ENCODE results near the gene OSM.
"Not testable (repeated sequence)": the region's sequence is repeated elsewhere in the genome, so short reads cannot be mapped to it uniquely, and the experiment has no call there.

The OSM gene

DNA sequence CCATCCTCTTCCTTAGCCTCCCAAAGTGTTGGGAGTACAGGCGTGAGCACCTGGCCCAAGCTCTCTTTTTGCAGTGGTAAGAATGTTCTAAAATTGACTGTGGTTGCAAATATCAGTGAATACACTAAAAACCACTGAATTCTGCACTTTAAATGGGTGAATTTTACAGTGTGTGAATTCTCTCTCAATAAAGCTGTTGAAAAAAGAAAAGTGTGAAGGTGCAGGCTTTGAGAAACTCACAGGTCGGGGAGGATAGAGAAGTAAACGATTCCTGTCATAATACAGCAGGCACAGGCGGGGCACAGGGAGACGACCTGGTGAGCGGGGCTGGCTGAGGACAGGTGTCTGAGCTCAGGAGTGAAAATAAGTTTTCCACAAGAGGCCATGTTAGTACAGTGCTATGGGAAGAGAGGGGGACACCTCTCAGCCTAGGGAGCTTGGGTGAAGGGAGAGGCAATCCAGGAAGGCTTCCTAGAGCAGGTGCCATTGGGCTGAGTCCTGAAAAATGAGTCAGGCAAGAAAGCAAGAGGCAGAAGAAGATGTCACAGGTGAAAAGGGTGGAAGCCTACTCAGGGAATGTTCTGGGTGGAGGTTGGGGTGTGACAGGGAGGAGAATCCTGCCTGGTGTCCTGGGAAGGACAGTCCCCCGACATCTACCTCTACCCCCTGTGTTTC, 46.2 kb downstream of the OSM start:
- Mint-ChIP-seq H3K36me3 (no peaks in the 10 kb centered on the region), H3K4me3 (no peak overlapping the region), H3K27me3 (peaks cover 4% of the 10 kb centered on the region), H3K4me1 (peaks cover 25% of the 10 kb centered on the region), H3K9me3 (no peaks in the 10 kb centered on the region), H3K27ac (peak overlapping the region; percentile 16)
- ATAC-seq (ENCODE audit: low read depth) (no peak), DNase-seq (ENCODE audit: low spot score in 2 of 2) (no peak)

DNA sequence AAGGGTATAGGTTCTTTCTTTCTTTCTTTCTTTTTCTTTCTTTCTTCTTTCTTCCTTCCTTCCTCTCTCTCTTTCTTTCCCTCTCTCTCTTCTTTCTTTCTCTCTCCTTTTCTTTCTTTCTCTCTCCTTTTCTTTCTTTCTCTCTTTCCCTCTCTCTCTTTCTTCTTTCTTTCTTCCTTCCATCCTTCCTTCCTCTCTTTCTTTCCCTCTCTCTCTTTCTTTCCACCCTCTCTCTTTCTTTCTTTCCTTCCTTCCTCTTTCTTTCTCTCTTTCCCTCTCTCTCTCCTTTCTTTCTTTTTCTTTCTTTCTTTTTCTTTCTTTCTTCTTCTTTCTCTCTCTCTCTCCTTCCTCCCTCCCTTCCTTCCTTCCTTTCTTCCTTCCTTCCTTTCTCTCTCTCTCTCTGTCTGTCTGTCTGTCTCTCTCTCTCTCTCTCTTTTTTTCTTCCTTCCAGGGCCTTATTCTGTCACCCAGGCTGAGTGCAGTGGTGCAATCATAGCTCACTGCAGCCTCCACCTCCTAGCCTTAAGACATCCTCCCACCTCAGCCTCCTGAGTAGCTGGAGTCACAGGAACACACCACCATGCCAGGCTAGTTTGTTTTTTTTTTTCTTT, 46.9 kb downstream of the OSM start:
- H3K4me1 Mint-ChIP-seq, result peaks cover 28% of the 10 kb centered on the region
- no peak overlapping the region for H3K4me3 Mint-ChIP-seq
- H3K27me3 Mint-ChIP-seq, result no peaks in the 10 kb centered on the region
- no peak overlapping the region for H3K27ac Mint-ChIP-seq
- DNase-seq (ENCODE audit: low spot score in 2 of 2), result no peak
- no peaks in the 10 kb centered on the region for H3K9me3 Mint-ChIP-seq
- no peak for ATAC-seq (ENCODE audit: low read depth)
- no peaks in the 10 kb centered on the region for H3K36me3 Mint-ChIP-seq

DNA sequence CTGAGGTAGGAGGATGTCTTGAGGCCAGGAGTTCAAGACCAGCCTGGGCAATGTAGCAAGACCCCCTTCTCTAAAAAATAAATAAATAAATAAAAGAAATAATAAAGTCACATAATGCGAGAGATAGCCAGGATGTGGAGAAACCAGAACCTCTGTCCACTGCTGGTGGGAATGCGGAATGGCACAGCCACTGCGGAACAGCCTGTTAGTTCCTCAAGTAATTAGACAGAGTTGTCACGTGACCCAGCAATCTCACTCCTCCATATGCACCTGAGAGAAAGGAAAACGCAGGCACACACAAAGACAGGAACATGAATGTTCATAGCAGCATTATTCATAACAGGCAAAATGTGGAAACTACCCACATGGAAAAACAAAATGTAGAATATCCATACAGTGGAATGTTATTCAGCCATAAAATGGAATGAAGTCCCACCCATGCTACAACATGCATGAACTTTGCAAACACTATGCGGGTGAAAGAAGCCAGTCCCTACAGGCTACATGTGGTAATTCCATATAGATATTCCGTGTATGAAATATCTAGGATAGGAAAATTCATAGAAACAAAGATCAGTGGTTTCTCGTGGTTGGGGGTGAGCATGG, 47.5 kb downstream of the OSM start:
- Mint-ChIP-seq H3K4me1 (peaks cover 28% of the 10 kb centered on the region), H3K36me3 (no peaks in the 10 kb centered on the region), H3K27ac (no peak overlapping the region)

DNA sequence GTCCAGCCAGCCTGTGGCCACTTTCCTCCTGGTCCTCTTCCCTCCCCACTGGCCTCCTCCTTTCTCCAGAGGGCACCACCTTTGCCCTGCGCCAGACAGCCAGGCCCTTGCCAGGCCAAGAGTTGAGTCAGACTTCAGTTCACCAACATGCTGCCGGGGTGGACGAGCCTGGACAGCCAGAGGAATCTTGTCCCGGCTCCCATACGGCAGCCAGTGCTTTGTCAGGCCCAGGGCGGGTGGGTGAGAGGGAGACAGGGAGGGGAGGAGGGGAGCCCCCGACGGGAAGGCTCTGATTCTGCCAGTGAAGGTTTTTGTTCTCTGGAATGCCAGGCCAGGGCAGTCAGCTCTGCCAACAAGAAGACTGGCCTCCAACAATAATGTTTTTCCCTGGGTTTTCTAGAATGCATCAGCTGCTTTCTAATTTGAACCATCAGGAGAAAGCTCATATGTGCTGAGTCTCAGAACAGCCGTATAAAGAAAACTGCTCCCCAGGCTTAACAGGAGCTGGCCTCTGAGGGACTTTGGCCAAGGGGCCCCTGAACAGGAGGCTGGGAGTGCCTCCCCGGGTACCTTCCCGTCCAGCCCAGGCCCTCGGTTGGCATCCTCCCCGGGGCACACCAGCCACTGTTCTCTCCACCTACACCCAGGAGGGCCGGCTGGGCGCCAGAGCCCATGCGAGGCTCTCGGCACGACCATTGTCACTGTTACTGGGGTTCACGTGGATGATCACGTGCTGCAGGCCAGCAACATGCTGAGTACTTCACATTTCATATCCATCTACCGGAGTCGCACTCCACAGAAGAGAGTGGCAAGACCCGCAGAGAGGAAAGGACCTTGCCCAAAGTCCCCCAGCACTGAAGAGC, 48.7 kb downstream of the OSM start:
- ATAC-seq (ENCODE audit: low read depth) (no peak), DNase-seq (ENCODE audit: low spot score in 2 of 2) (no peak)
- Mint-ChIP-seq H3K4me3 (no peak overlapping the region), H3K36me3 (no peaks in the 10 kb centered on the region), H3K27ac (no peak overlapping the region), H3K9me3 (no peaks in the 10 kb centered on the region), H3K4me1 (peaks cover 30% of the 10 kb centered on the region), H3K27me3 (peaks cover 7% of the 10 kb centered on the region)

More for the DNA sequence above, 47.5 kb downstream of the OSM start:
- Mint-ChIP-seq H3K4me3 (no peak overlapping the region), H3K9me3 (no peaks in the 10 kb centered on the region), H3K27me3 (peaks cover 1% of the 10 kb centered on the region)
- ATAC-seq (ENCODE audit: low read depth) (no peak), DNase-seq (ENCODE audit: low spot score in 2 of 2) (no peak)

DNA sequence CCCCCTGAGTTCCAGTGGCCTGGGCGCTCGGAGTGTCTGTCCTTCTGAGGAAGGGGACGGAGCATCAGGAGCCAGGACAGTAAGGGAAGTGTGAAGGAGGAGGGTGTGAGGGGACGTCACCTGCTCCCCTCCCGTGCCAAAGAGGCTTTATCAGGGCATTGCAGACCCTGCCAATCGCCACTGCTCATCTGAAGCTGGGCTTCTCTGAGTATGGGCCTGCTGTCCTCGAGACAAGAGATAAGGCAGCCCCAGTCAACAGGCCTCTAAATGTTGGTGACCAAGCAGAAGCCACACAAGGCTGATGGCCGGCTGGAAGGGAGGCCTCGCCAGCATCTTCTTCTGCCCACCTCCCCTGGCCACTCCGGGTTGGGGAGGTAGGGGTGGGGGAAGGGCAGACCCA, 49.9 kb downstream of the OSM start:
- H3K4me3 Mint-ChIP-seq, result no peak overlapping the region
- no peaks in the 10 kb centered on the region for H3K9me3 Mint-ChIP-seq
- no peaks in the 10 kb centered on the region for H3K36me3 Mint-ChIP-seq
- peaks cover 26% of the 10 kb centered on the region for H3K4me1 Mint-ChIP-seq
- H3K27me3 Mint-ChIP-seq, result peaks cover 8% of the 10 kb centered on the region
- ATAC-seq (ENCODE audit: low read depth), result no peak
- no peak for DNase-seq (ENCODE audit: low spot score in 2 of 2)
- H3K27ac Mint-ChIP-seq, result no peak overlapping the region

DNA sequence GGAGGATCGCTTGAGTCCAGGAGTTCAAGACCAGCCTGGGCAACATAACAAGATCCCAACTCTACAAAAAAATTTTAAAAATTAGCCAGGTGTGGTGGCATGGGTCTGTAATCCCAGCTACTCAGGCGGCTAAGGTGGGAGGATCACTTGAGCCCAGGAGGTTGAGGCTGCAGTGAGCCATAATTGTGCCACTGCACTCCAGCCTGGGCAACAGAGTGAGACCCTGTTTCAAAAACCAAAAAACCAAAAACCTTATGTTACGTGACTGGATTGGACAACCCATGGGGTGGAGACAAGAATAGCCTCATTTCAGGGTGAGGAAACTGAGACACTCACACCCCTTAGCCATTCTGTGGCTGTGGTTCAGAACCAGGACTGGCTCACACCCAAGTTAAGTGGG, 50.4 kb downstream of the OSM start:
- not testable (repeated sequence) for H3K27me3 Mint-ChIP-seq; H3K27ac Mint-ChIP-seq; H3K36me3 Mint-ChIP-seq; DNase-seq (ENCODE audit: low spot score in 2 of 2); H3K4me3 Mint-ChIP-seq; ATAC-seq (ENCODE audit: low read depth); H3K9me3 Mint-ChIP-seq
- peaks cover 22% of the 10 kb centered on the region for H3K4me1 Mint-ChIP-seq

DNA sequence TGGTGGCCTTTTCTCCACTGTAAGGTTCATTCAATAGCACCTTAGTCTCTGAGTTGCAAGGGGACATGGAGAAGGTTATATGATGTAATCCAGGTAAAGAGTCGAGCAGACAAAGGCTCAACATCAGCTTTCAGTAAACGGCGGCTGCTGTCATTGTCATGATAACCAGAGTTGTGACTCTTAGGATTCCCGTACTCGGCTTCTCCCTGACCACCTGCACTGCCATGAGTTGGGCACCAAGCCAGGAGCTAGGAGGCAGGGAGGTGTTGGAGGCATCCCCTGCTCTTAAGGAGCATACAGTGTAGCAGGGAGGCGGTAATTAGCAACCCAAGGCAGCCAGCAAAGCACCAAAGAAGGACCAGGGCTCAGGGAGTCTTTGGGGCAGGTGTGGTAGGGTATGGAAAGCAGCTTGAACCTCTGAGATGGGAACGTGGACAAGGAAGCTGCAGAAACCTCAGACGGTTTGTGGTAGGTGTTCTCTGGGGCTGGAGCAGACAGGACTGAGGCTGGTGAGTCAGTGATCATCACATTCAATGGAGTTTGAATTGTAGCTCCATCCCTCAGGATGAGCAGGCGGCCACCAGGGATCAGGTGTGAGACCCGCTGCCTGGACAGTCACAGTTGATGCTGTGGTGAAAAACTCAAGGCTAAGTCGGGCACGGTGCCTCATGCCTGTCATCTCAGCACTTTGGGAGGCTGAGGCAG, 51.8 kb downstream of the OSM start:
- Mint-ChIP-seq H3K36me3 (no peaks in the 10 kb centered on the region), H3K4me1 (peaks cover 10% of the 10 kb centered on the region), H3K27me3 (peaks cover 15% of the 10 kb centered on the region), H3K27ac (no peak overlapping the region), H3K4me3 (no peak overlapping the region), H3K9me3 (no peaks in the 10 kb centered on the region)
- DNase-seq (ENCODE audit: low spot score in 2 of 2) (no peak), ATAC-seq (ENCODE audit: low read depth) (no peak)

DNA sequence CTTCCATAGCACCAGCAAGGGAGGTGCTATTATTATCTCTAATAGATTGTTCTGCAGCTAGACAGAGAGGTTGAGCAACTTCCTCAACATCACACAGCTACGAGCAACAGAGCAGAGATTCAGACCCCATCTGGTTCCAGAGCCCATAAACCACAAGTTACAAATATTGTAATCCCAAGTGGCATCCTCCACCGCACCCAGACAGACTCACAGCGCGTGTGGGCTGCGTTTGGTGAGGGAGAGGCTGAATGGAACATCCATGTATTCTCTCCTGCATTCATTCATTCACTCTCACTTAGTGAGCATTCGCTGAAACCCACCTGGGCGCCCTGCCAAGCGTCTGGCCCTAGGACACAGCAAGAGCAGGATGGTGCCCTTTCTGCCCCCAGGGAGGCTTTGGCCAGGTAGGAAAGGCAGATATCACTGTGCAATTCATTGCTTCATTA, 53.6 kb downstream of the OSM start:
- ATAC-seq (ENCODE audit: low read depth), result no peak
- no peak for DNase-seq (ENCODE audit: low spot score in 2 of 2)
- peaks cover 19% of the 10 kb centered on the region for H3K27me3 Mint-ChIP-seq
- no peaks in the 10 kb centered on the region for H3K36me3 Mint-ChIP-seq
- no peaks in the 10 kb centered on the region for H3K9me3 Mint-ChIP-seq
- peaks cover 7% of the 10 kb centered on the region for H3K4me1 Mint-ChIP-seq
- H3K27ac Mint-ChIP-seq, result no peak overlapping the region
- H3K4me3 Mint-ChIP-seq, result no peak overlapping the region

Measured in memory B cell (primary cell).